ENCODE data around the gene MYRF. TPM values are rescaled to one million over a fixed set of nuclear protein-coding genes. Genes with fewer than 3 reads are reported as not detected.

The MYRF gene
- total and polyA plus RNA-seq, 2 donors (not counting 3 experiments of a cell fraction or from before 2014, with no cell fraction given) = 0.82 to 0.98 TPM

DNA sequence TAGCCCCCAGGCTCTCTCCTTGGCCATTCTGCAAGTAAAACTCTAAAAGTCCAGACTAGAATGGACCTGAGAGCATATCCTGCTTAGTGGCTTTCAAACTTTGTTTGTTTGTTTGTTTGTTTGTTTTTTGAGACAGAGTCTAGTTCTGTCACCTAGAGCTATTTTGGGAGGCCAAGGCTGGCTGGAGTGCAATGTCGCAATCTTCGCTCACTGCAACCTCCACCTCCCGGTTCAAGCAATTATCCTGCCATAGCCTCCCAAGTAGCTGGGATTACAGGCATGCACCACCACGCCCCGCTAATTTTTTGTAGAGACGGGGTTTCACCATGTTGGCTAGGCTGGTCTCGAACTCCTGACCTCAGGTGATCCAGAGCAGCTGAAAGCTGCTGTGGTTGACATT, 43.3 kb upstream of the MYRF start:
- ChIA-PET POLR2A (no interaction called here), CTCF (interaction anchor here (0.8 to 2.7 kb wide), 2 partner anchors 9 to 25 kb away, joined by 3 to 12 read pairs; no protein-coding TSS in a partner anchor)
- Histone ChIP-seq H3K27me3 (ENCODE audit: control insufficient read depth in 2 of 2, insufficient read depth in 2 of 2, low read length in 2 of 2) (no peaks in the 10 kb centered on the region), H3K36me3 (ENCODE audit: control insufficient read depth in 2 of 2, extremely low read depth in 1 of 2, insufficient read depth in 2 of 2, low read length in 2 of 2) (no peaks in the 10 kb centered on the region), H3K4me1 (ENCODE audit: control insufficient read depth, extremely low read depth, insufficient read depth, low read length) (no peaks in the 10 kb centered on the region), H4K20me1 (replicated peaks; ENCODE audit: control insufficient read depth, extremely low read depth, insufficient read depth, low read length) (no peaks in the 10 kb centered on the region), H3K4me3 (replicated peaks in 1 of 3; ENCODE audit: insufficient read depth in 1 of 3, low read depth in 1 of 3, low read length in 3 of 3) (no peak overlapping the region), H2AFZ (ENCODE audit: low read depth, low read length) (no peak overlapping the region), H3K79me2 (ENCODE audit: control insufficient read depth, insufficient read depth, low read length) (no peaks in the 10 kb centered on the region), H3K4me2 (ENCODE audit: insufficient read depth, low read length) (no peak overlapping the region), H3K9me3 (replicated peaks; ENCODE audit: control insufficient read depth, insufficient read depth, low read length) (no peaks in the 10 kb centered on the region), H3K27ac (ENCODE audit: insufficient read depth, low read depth, low read length) (no peak overlapping the region), H3K9ac (replicated peaks; ENCODE audit: extremely low read depth, insufficient read depth, low read length) (no peak overlapping the region), H3K9me1 (replicated peaks; ENCODE audit: control insufficient read depth, extremely low read depth, insufficient read depth, low read length) (no peaks in the 10 kb centered on the region)
- FAIRE-seq = no peak
- no peak for DNase-seq (ENCODE audit: low read depth, low spot score)
- dilution Hi-C loops (cut with MboI; ENCODE audit: extremely low pct_ligation_motif_present, low sequenced_read_pairs) = no loop called here
- TF ChIP-seq POLR2AphosphoS5 (IDR thresholded peaks at IDR 0.05; ENCODE audit: insufficient read depth, low read depth, low read length) (no peak), FOS (IDR thresholded peaks at IDR 0.05; ENCODE audit: borderline replicate concordance, insufficient read depth, low read length) (no peak), POLR2A (IDR thresholded peaks at IDR 0.05; ENCODE audit: low read depth, low read length) (no peak), GATA2 (IDR thresholded peaks at IDR 0.05; ENCODE audit: insufficient read depth, insufficient read length, low read depth, low read length) (no peak), EZH2 (IDR thresholded peaks at IDR 0.05; ENCODE audit: borderline replicate concordance, low read depth, low read length, severe bottlenecking) (no peak), JUN (IDR thresholded peaks at IDR 0.05; ENCODE audit: borderline replicate concordance, insufficient read depth, insufficient read length, low read depth) (no peak), MYC (IDR thresholded peaks at IDR 0.05; ENCODE audit: low read depth, low read length) (no peak)
- TF ChIP-seq, protein P1, sequence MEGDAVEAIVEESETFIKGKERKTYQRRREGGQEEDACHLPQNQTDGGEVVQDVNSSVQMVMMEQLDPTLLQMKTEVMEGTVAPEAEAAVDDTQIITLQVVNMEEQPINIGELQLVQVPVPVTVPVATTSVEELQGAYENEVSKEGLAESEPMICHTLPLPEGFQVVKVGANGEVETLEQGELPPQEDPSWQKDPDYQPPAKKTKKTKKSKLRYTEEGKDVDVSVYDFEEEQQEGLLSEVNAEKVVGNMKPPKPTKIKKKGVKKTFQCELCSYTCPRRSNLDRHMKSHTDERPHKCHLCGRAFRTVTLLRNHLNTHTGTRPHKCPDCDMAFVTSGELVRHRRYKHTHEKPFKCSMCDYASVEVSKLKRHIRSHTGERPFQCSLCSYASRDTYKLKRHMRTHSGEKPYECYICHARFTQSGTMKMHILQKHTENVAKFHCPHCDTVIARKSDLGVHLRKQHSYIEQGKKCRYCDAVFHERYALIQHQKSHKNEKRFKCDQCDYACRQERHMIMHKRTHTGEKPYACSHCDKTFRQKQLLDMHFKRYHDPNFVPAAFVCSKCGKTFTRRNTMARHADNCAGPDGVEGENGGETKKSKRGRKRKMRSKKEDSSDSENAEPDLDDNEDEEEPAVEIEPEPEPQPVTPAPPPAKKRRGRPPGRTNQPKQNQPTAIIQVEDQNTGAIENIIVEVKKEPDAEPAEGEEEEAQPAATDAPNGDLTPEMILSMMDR (IDR thresholded peaks at IDR 0.05; ENCODE audit: extremely low read depth in 1 of 2, insufficient read depth in 1 of 2, low read depth in 1 of 2, low read length in 2 of 2) = no peak
- TF ChIP-seq, protein P2, sequence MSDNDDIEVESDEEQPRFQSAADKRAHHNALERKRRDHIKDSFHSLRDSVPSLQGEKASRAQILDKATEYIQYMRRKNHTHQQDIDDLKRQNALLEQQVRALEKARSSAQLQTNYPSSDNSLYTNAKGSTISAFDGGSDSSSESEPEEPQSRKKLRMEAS (IDR thresholded peaks at IDR 0.05; ENCODE audit: insufficient read depth, insufficient read length) = no peak
- BruUV-seq (replicated peaks) = no TSS peak
- intact Hi-C loops (cut with micrococcal nuclease) = no loop called here
